Activated naive CD4-positive, alpha-beta T cell treated with anti-CD3 and anti-CD28 coated beads, Interleukin-2, amount 50 U/mL, for 16 hours (primary cell): ENCODE measurements around the gene PAPPA.

Source experiments
- DNase-seq: peaks from one replicate; pipeline ENCODE4 v3.0.0-alpha.2; 2020

The PAPPA gene

GRCh38 chr9:116187570-116188170, 34.1 kb downstream of the PAPPA start:
- no peak for DNase-seq

- no peak for DNase-seq
These were observed 36.1 kb downstream of the PAPPA start for GRCh38 chr9:116189683-116190082.

GRCh38 chr9:116190637-116191396, 37.2 kb downstream of the PAPPA start:
- DNase-seq = no peak

- no peak for DNase-seq
These were observed 38.2 kb downstream of the PAPPA start for GRCh38 chr9:116191576-116192415.

GRCh38 chr9:116193636-116194035, 40.0 kb downstream of the PAPPA start:
- DNase-seq = no peak

- no peak for DNase-seq
These were observed 43.2 kb downstream of the PAPPA start for GRCh38 chr9:116196806-116197205.

- no peak for DNase-seq
These were observed 44.8 kb downstream of the PAPPA start for GRCh38 chr9:116198344-116198743.

- DNase-seq = no peak
These were observed 48.8 kb downstream of the PAPPA start for GRCh38 chr9:116202219-116202912.

- no peak for DNase-seq
These were observed 50.8 kb downstream of the PAPPA start for GRCh38 chr9:116204252-116204882.

- no peak for DNase-seq
These were observed 54.0 kb downstream of the PAPPA start for GRCh38 chr9:116207371-116208111.

- DNase-seq = no peak
These were observed 55.0 kb downstream of the PAPPA start for GRCh38 chr9:116208417-116209232.

GRCh38 chr9:116209414-116210116, 56.0 kb downstream of the PAPPA start:
- no peak for DNase-seq

- DNase-seq = no peak
These were observed 59.5 kb downstream of the PAPPA start for GRCh38 chr9:116212986-116213692.

GRCh38 chr9:116213693-116214047, 60.1 kb downstream of the PAPPA start:
- no peak for DNase-seq

- no peak for DNase-seq
These were observed 64.8 kb downstream of the PAPPA start for GRCh38 chr9:116218399-116218798.

- DNase-seq = no peak
These were observed 66.1 kb downstream of the PAPPA start for GRCh38 chr9:116219686-116220085.

GRCh38 chr9:116223926-116224325, 70.3 kb downstream of the PAPPA start:
- DNase-seq = no peak

GRCh38 chr9:116230051-116230632, 76.6 kb downstream of the PAPPA start:
- no peak for DNase-seq

GRCh38 chr9:116232424-116233159, 79.0 kb downstream of the PAPPA start:
- DNase-seq = no peak
